K562 (cell line): ENCODE results near the gene MMP17. TPM values are rescaled to one million over a fixed set of nuclear protein-coding genes. Genes with fewer than 3 reads are reported as not detected.

Experiments
- ATAC-seq: fragments of 200-7000 bp; cut with Tn5 transposase; 3 replicates; pipeline ENCODE4 v1.9.1; 2020; ENCODE audit warnings: moderate library complexity
- BruUV-seq: library from RNA; stranded (reverse); fragments of 400-500 nt; replicated peaks from 2 replicates; lab custom pipeline; 2021; lab: Mats Ljungman, UMichigan
- CTCF ChIA-PET: fragments of 300-600 bp; formaldehyde crosslinking; extraction: SDS; loops from one replicate; lab custom pipeline; 2021; ENCODE audit warnings: low intra/inter-chr PET ratio; lab: Yijun Ruan, JAX
- POLR2A ChIA-PET: fragments of 300-600, 350-650 bp; sonication (Branson Sonifier 250); formaldehyde crosslinking; extraction: SDS; loops from one replicate; lab custom pipeline; 2021; ENCODE audit warnings: antibody characterized with exemption, inconsistent platforms; lab: Yijun Ruan, JAX
- DNase-seq, 4 experiments: peaks; one replicate each; pipeline versions ENCODE4 v3.0.0 to v3.0.0-alpha.2; 2011 to 2018; ENCODE audit warnings: low spot score in 3 of 4, mixed read lengths in 3 of 4; ENCODE audit errors: extremely low read depth in 1 of 4
- FAIRE-seq: peaks from 2 replicates; lab custom pipeline; 2011; peaks lifted over from hg19 to GRCh38; lab: Jason Lieb, UNC
- H2AFZ ChIP-seq: 2 replicates; pipeline ENCODE4 v1.6.0; 2011; ENCODE audit warnings: low read depth, low read length, control low read depth, inconsistent platforms
- H3K27ac ChIP-seq: fragments of 200-600 bp; 3 replicates; pipeline ENCODE4 v1.8.0; 2011; ENCODE audit warnings: low read depth, mild to moderate bottlenecking, control low read depth, inconsistent platforms, low read length, moderate library complexity, mixed read lengths; ENCODE audit errors: extremely low read depth
- H3K27me3 ChIP-seq, 2 experiments: fragments of 300-600 bp in 1 of 2; 2 replicates in 1 of 2; 3 replicates in 1 of 2; pipeline versions ENCODE4 v1.6.0 to v1.8.0; 2011; ENCODE audit warnings: inconsistent platforms in 2 of 2, low read length in 2 of 2, mild to moderate bottlenecking in 1 of 2, mixed read lengths in 1 of 2, moderate library complexity in 1 of 2; ENCODE audit not compliant: control insufficient read depth in 2 of 2, insufficient read depth in 2 of 2
- H3K36me3 ChIP-seq: fragments of 300-600 bp; 3 replicates; pipeline ENCODE4 v1.8.0; 2011; ENCODE audit warnings: mild to moderate bottlenecking, low read length, inconsistent platforms; ENCODE audit not compliant: control insufficient read depth, insufficient read depth
- H3K4me1 ChIP-seq, 2 experiments: fragments of 200-600 bp in 1 of 2; replicated peaks in 1 of 2; 2 replicates in 1 of 2; 3 replicates in 1 of 2; pipeline versions ENCODE4 v1.5.1 to v1.8.0; 2011; ENCODE audit warnings: inconsistent platforms in 2 of 2, low read length in 2 of 2, mild to moderate bottlenecking in 1 of 2, mixed read lengths in 1 of 2, moderate library complexity in 1 of 2; ENCODE audit not compliant: control insufficient read depth in 2 of 2, insufficient read depth in 2 of 2
- H3K4me2 ChIP-seq: 2 replicates; pipeline ENCODE4 v1.6.1; 2011; ENCODE audit warnings: low read length, control low read depth, inconsistent platforms, mixed read lengths; ENCODE audit not compliant: insufficient read depth
- H3K4me3 ChIP-seq: fragments of 200-600 bp; sonication (generic), shearing (Covaris generic); 2 replicates; pipeline ENCODE4 v1.5.1; 2016; ENCODE audit warnings: control low read depth, inconsistent platforms
- H3K79me2 ChIP-seq: fragments of 200-600 bp; 3 replicates; pipeline ENCODE4 v1.8.0; 2011; ENCODE audit warnings: low read length, inconsistent platforms; ENCODE audit not compliant: control insufficient read depth, insufficient read depth
- H3K9ac ChIP-seq, 2 experiments: 2 replicates each; pipeline versions ENCODE4 v1.6.0 to v1.6.1; 2011; ENCODE audit warnings: low read depth in 2 of 2, low read length in 2 of 2, control low read depth in 1 of 2, inconsistent platforms in 1 of 2, mild to moderate bottlenecking in 1 of 2, mixed read lengths in 1 of 2; ENCODE audit not compliant: insufficient read depth in 1 of 2
- H3K9me1 ChIP-seq: one replicate; pipeline ENCODE4 v1.6.0; 2011; ENCODE audit warnings: inconsistent platforms, mild to moderate bottlenecking, low read length, moderate library complexity; ENCODE audit not compliant: control insufficient read depth, insufficient read depth
- H3K9me3 ChIP-seq: replicated peaks from 2 replicates; pipeline ENCODE4 v1.5.1; 2011; ENCODE audit warnings: low read depth, low read length, inconsistent platforms; ENCODE audit not compliant: control insufficient read depth, insufficient read depth
- H4K20me1 ChIP-seq: replicated peaks from 2 replicates; pipeline ENCODE4 v1.6.1; 2011; ENCODE audit warnings: low read length, inconsistent platforms, mixed read lengths; ENCODE audit not compliant: control insufficient read depth, insufficient read depth
- FIP1L1 ChIP-seq: fragments of 200-400 bp; formaldehyde crosslinking; IDR thresholded peaks from 2 replicates; pipeline ENCODE4 v1.6.1; 2018; ENCODE audit warnings: mild to moderate bottlenecking, low read depth, low read length; ENCODE audit not compliant: poor library complexity, severe bottlenecking
- NCOA6 ChIP-seq: fragments of 450-650 bp; IDR thresholded peaks from 2 replicates; pipeline ENCODE4 v1.6.1; 2017; ENCODE audit warnings: mild to moderate bottlenecking
- POLR2A ChIP-seq: fragments of 450-650 bp; conservative IDR thresholded peaks from 2 replicates; pipeline ENCODE4 v1.6.1; 2016
- POLR2G ChIP-seq: fragments of 200-400 bp; formaldehyde crosslinking; IDR thresholded peaks from 2 replicates; pipeline ENCODE4 v1.6.1; 2017; ENCODE audit warnings: low read depth, mild to moderate bottlenecking, antibody characterized with exemption, low read length, moderate library complexity
- RBM22 ChIP-seq: fragments of 200-400 bp; formaldehyde crosslinking; IDR thresholded peaks from 2 replicates; pipeline ENCODE4 v1.6.1; 2018; ENCODE audit warnings: low read length, low read depth; ENCODE audit not compliant: poor library complexity, severe bottlenecking
- ZNF561 ChIP-seq: fragments of 450-650 bp; formaldehyde crosslinking; conservative IDR thresholded peaks from 2 replicates; pipeline ENCODE4 v1.4.0; 2020; ENCODE audit warnings: mild to moderate bottlenecking, moderate library complexity
- ZNF589 ChIP-seq: fragments of 200-800 bp; sonication (Bioruptor generic); IDR thresholded peaks from 2 replicates; pipeline ENCODE4 v1.6.1; 2016; ENCODE audit warnings: low read depth, missing genetic modification characterization, missing compliant biosample characterization
- WGBS: fragments of 100-300 bp; shearing (Covaris generic); methylation state at CpG from one replicate; pipeline ENCODE4 v1.1.6; 2016; ENCODE audit warnings: low coverage, mixed read lengths; ENCODE audit not compliant: insufficient coverage; ENCODE audit errors: missing lambda C conversion rate; 5-methylcytosine and 5-hydroxymethylcytosine counted together
- in situ Hi-C: fragments of 300-500 bp; cut with MboI; formaldehyde crosslinking; loops from 4 replicates; pipeline ENCODE4 v1.15.0; 2018; ENCODE audit warnings: inconsistent platforms, mixed read lengths
- intact Hi-C: fragments of 100-400 bp; cut with micrococcal nuclease; formaldehyde crosslinking; loops from 2 replicates; pipeline ENCODE4 v1.14.2; 2022
- polyA plus RNA-seq, 8 experiments: library from polyadenylated mRNA; depleted of rRNA in 4 of 8; stranded (reverse) in 5 of 8; unstranded in 3 of 8; fragments of >200 nt; fragmentation: Nextera tagmentation in 2 of 8; fragmentation: Illumina TruSeq in 1 of 8; extraction: Ambion mirVana in 2 of 8; extraction: Trizol in 1 of 8; gene quantifications; 2 replicates each; pipeline versions ENCODE4 v1.2.1 to v1.2.3, GENCODE V29; 2011 to 2014; ENCODE audit warnings: inconsistent platforms in 1 of 8, missing spikeins in 1 of 8
- total RNA-seq, 7 experiments: library from RNA; depleted of rRNA in 6 of 7; stranded (reverse); fragments of >200 nt in 6 of 7; fragmentation: Illumina TruSeq in 2 of 7; extraction: Trizol in 2 of 7; gene quantifications; 2 replicates each; pipeline versions ENCODE4 v1.2.1 to v1.2.3, GENCODE V29; 2011 to 2021; ENCODE audit warnings: low replicate concordance in 1 of 7
- TF ChIP-seq, protein P1 (sequence below): fragments of 450-650 bp; formaldehyde crosslinking; IDR thresholded peaks from 2 replicates; pipeline ENCODE4 v1.4.0; 2020; ENCODE audit warnings: mild to moderate bottlenecking, moderate library complexity

The MMP17 gene
- total and polyA plus RNA-seq, 9 of the 15 experiments (the other 6 are each of a cell fraction or from before 2014, with no cell fraction given), result 1.1 to 21.2 (median 17.1) TPM; not detected in 2

DNA sequence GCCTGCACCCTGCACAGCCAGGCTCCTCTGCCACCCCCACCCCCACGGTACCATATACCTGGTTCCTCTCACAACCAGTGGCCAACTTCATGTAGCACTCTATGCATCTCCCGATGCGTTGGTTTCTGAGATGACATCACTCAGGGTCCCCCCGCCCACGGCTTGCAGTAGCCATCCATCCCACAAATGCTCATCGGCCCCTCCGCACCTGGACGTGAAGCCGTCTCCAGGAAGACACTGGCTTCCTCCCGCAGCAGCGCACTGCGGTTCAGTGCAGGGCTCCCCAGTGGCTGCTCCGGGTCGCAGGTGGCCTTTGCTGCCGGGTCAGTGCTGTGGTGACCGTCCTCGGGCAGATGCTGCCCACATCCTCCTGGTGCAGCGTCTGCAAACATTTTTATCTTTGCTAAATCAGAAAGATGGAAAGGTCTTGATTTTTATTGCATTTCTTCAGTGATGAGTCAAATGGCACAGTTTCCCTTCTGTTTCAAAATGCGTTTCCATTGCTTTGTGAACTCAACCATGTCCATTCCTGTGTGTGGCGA, 27.5 kb upstream of the MMP17 start:
- FAIRE-seq (no peak), ATAC-seq (no peak), DNase-seq (no peak)
- Histone ChIP-seq H3K9me1 (peaks cover 4% of the 10 kb centered on the region), H3K27me3 (no peaks in the 10 kb centered on the region), H3K27ac (no peak overlapping the region), H3K4me2 (no peak overlapping the region), H3K9me3 (no peaks in the 10 kb centered on the region), H2AFZ (no peak overlapping the region), H4K20me1 (no peaks in the 10 kb centered on the region), H3K4me3 (no peak overlapping the region), H3K4me1 (peaks cover 3 to 7% of the 10 kb centered on the region in 2 experiments; a peak in 4 of 5 replicates), H3K36me3 (peaks cover 58% of the 10 kb centered on the region), H3K79me2 (no peaks in the 10 kb centered on the region), H3K9ac (no peak overlapping the region)
- CTCF ChIA-PET, result no interaction called here
- no TSS peak for BruUV-seq
- POLR2A ChIA-PET, result no interaction called here
- intact Hi-C loops (no loop called here), in situ Hi-C loops (no loop called here)
- 99% methylated on average over 20 of the region's 20 CpGs for WGBS
- TF ChIP-seq RBM22 (peak; percentile 68), ZNF561 (CRISPR knock-in tag) (no peak), POLR2A (0 out of 2 replicates have a peak, but pooled peaks have one; percentile 24)

DNA sequence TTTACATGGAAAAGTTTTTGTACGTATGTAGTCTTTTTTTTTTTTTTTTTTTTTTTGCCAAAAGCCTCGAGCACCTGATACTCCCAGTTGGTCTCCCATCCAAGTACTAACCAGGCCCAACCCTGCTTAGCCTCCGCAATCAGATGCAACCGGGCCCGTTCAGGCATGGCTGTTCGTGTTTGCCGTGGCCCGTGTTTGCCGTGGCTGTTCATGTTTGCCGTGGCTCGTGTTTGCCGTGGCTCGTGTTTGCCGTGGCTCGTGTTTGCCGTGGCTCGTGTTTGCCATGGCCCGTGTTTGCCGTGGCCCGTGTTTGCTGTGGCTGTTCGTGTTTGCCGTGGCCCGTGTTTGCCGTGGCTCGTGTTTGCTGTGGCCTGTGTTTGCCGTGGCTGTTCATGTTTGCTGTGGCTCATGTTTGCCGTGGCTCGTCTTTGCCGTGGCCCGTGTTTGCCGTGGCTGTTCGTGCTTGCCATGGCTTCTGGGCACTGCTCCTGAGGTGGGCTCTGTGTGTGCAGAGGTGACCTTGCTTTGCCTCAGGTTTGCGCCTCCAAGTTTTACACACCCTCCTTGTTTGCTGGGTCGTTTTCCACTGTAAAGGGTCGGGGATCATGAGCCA, 26.8 kb upstream of the MMP17 start:
- H3K79me2 ChIP-seq, result no peaks in the 10 kb centered on the region
- ChIA-PET CTCF (no interaction called here), POLR2A (no interaction called here)
- H3K36me3 ChIP-seq, result peaks cover 54% of the 10 kb centered on the region
- 91% methylated on average over 19 of the region's 35 CpGs for WGBS
- BruUV-seq, result no TSS peak
- no peak overlapping the region for H2AFZ ChIP-seq
- no peak for FAIRE-seq
- H4K20me1 ChIP-seq, result no peaks in the 10 kb centered on the region
- peaks cover 3 to 7% of the 10 kb centered on the region in 2 experiments; a peak in 4 of 5 replicates for H3K4me1 ChIP-seq
- no peak overlapping the region for H3K9ac ChIP-seq
- H3K27ac ChIP-seq, result no peak overlapping the region
- no peaks in the 10 kb centered on the region for H3K9me3 ChIP-seq
- H3K4me3 ChIP-seq, result no peak overlapping the region
- no peak for DNase-seq
- in situ Hi-C loops (no loop called here), intact Hi-C loops (no loop called here)
- no peaks in the 10 kb centered on the region for H3K27me3 ChIP-seq
- TF ChIP-seq, protein P1, sequence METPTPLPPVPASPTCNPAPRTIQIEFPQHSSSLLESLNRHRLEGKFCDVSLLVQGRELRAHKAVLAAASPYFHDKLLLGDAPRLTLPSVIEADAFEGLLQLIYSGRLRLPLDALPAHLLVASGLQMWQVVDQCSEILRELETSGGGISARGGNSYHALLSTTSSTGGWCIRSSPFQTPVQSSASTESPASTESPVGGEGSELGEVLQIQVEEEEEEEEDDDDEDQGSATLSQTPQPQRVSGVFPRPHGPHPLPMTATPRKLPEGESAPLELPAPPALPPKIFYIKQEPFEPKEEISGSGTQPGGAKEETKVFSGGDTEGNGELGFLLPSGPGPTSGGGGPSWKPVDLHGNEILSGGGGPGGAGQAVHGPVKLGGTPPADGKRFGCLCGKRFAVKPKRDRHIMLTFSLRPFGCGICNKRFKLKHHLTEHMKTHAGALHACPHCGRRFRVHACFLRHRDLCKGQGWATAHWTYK (CRISPR knock-in tag), result 0 out of 2 replicates have a peak, but pooled peaks have one; percentile 59
- TF ChIP-seq POLR2G (peak; percentile 66), ZNF589 (no peak), NCOA6 (no peak), FIP1L1 (peak; percentile 77)
- TF ChIP-seq, all 486 proteins: peak for 3
- Histone ChIP-seq H3K4me2 (no peak overlapping the region), H3K9me1 (peaks cover 4% of the 10 kb centered on the region)
- no peak for ATAC-seq
